Muscle layer of colon (tissue), 2 donors: ENCODE results near the gene CD70.
"Not testable (repeated sequence)": the region's sequence is repeated elsewhere in the genome, so short reads cannot be mapped to it uniquely, and the experiment has no call there.

ENCODE experiments used
- H3K27ac ChIP-seq: one replicate; pipeline ENCODE4 v1.7.0; 2013; ENCODE audit warnings: low read depth, mild to moderate bottlenecking, low read length, moderate library complexity
- H3K27me3 ChIP-seq, 2 donors: one replicate each; pipeline ENCODE4 v1.7.0; 2013; ENCODE audit warnings: low read length in 2 of 2, mild to moderate bottlenecking in 2 of 2; ENCODE audit not compliant: insufficient read depth in 2 of 2, control insufficient read depth in 1 of 2
- H3K36me3 ChIP-seq: one replicate; pipeline ENCODE4 v1.7.0; 2013; ENCODE audit warnings: mild to moderate bottlenecking, low read length; ENCODE audit not compliant: insufficient read depth
- H3K4me1 ChIP-seq: one replicate; pipeline ENCODE4 v1.7.0; 2013; ENCODE audit warnings: mild to moderate bottlenecking, low read length; ENCODE audit not compliant: insufficient read depth
- H3K4me3 ChIP-seq, 2 donors: one replicate each; pipeline ENCODE4 v1.7.0; 2013; ENCODE audit warnings: low read length in 2 of 2, low read depth in 1 of 2, mild to moderate bottlenecking in 1 of 2, moderate library complexity in 1 of 2
- H3K9ac ChIP-seq: one replicate; pipeline ENCODE4 v1.7.0; 2013; ENCODE audit warnings: low read length
- H3K9me3 ChIP-seq: one replicate; pipeline ENCODE4 v1.7.0; 2013; ENCODE audit warnings: mild to moderate bottlenecking, low read length
- donor health status: abdominal sarcoma.
- donor health status: Adenocarcinoma of cecum.

CD70 gene

GRCh38 chr19:6608940-6609339, 18.0 kb upstream of the CD70 start:
- no peaks in the 10 kb centered on the region for H3K27me3 ChIP-seq
- no peaks in the 10 kb centered on the region for H3K36me3 ChIP-seq
- no peaks in the 10 kb centered on the region for H3K4me1 ChIP-seq
- no peak overlapping the region for H3K27ac ChIP-seq
- H3K9me3 ChIP-seq: no peaks in the 10 kb centered on the region
- no peak overlapping the region for H3K4me3 ChIP-seq
- H3K9ac ChIP-seq: no peak overlapping the region

- H3K9me3 ChIP-seq, H3K4me1 ChIP-seq, H3K9ac ChIP-seq, H3K27me3 ChIP-seq, H3K4me3 ChIP-seq, H3K27ac ChIP-seq, H3K36me3 ChIP-seq: not testable (repeated sequence)
Measured at GRCh38 chr19:6608146-6608545, 17.2 kb upstream of the CD70 start.

GRCh38 chr19:6606276-6607070, 15.5 kb upstream of the CD70 start:
- not testable (repeated sequence) for H3K27ac ChIP-seq, H3K36me3 ChIP-seq, H3K4me1 ChIP-seq, H3K9ac ChIP-seq, H3K9me3 ChIP-seq, H3K4me3 ChIP-seq, H3K27me3 ChIP-seq

- Histone ChIP-seq H3K4me1 (no peaks in the 10 kb centered on the region), H3K36me3 (no peaks in the 10 kb centered on the region), H3K9ac (no peak overlapping the region), H3K27ac (no peak overlapping the region), H3K9me3 (no peaks in the 10 kb centered on the region), H3K4me3 (no peak overlapping the region), H3K27me3 (no peaks in the 10 kb centered on the region)
Measured at GRCh38 chr19:6604906-6605305, 14.0 kb upstream of the CD70 start.

- Histone ChIP-seq H3K9me3 (no peaks in the 10 kb centered on the region), H3K27me3 (no peaks in the 10 kb centered on the region), H3K4me1 (no peaks in the 10 kb centered on the region), H3K27ac (no peak overlapping the region), H3K36me3 (no peaks in the 10 kb centered on the region), H3K9ac (no peak overlapping the region), H3K4me3 (no peak overlapping the region)
Measured at GRCh38 chr19:6602729-6603114, 11.8 kb upstream of the CD70 start.

- not testable (repeated sequence) for H3K9ac ChIP-seq, H3K36me3 ChIP-seq, H3K4me1 ChIP-seq, H3K27me3 ChIP-seq, H3K27ac ChIP-seq, H3K4me3 ChIP-seq, H3K9me3 ChIP-seq
Measured at GRCh38 chr19:6601537-6602052, 10.6 kb upstream of the CD70 start.

- H3K9me3 ChIP-seq, H3K4me1 ChIP-seq, H3K36me3 ChIP-seq, H3K27ac ChIP-seq, H3K4me3 ChIP-seq, H3K27me3 ChIP-seq, H3K9ac ChIP-seq: not testable (repeated sequence)
Measured at GRCh38 chr19:6600951-6601536, 10.1 kb upstream of the CD70 start.

- no peaks in the 10 kb centered on the region for H3K36me3 ChIP-seq
- no peaks in the 10 kb centered on the region for H3K4me1 ChIP-seq
- no peak overlapping the region for H3K4me3 ChIP-seq
- H3K27ac ChIP-seq: no peak overlapping the region
- H3K9ac ChIP-seq: no peak overlapping the region
- no peaks in the 10 kb centered on the region for H3K9me3 ChIP-seq
- H3K27me3 ChIP-seq: no peaks in the 10 kb centered on the region
Measured at GRCh38 chr19:6599866-6600454, 9.0 kb upstream of the CD70 start.

- H3K27ac ChIP-seq, H3K9ac ChIP-seq, H3K27me3 ChIP-seq, H3K9me3 ChIP-seq, H3K4me1 ChIP-seq, H3K36me3 ChIP-seq, H3K4me3 ChIP-seq: not testable (repeated sequence)
Measured at GRCh38 chr19:6598254-6598892, 7.4 kb upstream of the CD70 start.

GRCh38 chr19:6597471-6598253, 6.7 kb upstream of the CD70 start:
- not testable (repeated sequence) for H3K9ac ChIP-seq, H3K9me3 ChIP-seq, H3K27ac ChIP-seq, H3K4me3 ChIP-seq, H3K36me3 ChIP-seq, H3K4me1 ChIP-seq, H3K27me3 ChIP-seq

GRCh38 chr19:6596621-6597020, 5.7 kb upstream of the CD70 start:
- Histone ChIP-seq H3K9me3 (no peaks in the 10 kb centered on the region), H3K9ac (no peak overlapping the region), H3K4me3 (no peak overlapping the region), H3K27ac (no peak overlapping the region), H3K36me3 (no peaks in the 10 kb centered on the region), H3K27me3 (peaks cover 0 to 4% of the 10 kb centered on the region in 2 donors), H3K4me1 (no peaks in the 10 kb centered on the region)
